ENCODE results near the gene ADAMTSL4.

The ADAMTSL4 gene

DNA sequence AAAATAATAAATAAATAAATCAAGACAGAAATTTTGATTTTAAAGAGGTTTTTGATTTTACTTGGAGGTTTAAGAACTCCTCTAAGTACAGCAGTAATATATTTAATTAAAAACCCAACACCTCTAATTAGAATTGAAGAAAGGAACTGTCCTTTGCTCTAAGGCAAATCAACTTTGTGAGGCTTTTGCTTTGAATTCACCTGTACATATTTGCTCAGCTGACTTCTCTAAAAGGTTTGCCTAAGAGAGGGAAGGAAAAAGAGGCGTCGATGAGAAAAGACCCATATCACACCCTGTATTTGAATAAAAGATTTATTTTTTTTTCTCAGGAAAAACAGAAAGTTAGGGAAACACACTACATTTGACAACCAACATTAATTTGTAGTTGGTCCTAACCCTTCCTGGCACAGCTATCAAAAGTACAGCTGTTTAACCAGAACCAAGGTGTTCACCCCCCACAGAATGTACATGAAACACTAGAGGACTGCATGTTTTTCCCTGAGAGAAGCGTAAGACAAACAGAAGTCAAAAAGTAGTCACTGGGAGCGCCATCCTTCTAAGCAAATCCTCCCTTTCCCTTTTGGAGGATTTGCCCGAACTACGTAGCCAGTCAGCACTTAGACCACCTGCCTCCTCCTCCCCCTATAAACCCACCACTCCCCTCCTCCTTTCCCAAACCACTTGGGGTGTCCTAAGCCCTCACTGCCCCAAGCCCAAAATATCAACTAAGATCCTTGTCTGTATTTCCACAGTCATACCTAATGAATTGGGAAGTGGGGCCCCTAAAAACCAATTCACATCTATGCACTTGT lies 25.3 kb downstream of the ADAMTSL4 start:
- no peak for DNase-seq
- Mint-ChIP-seq H3K36me3 (ENCODE audit: low read depth) (peaks cover 72% of the 10 kb centered on the region), H3K27me3 (ENCODE audit: low read depth, poor library complexity) (peaks cover 2% of the 10 kb centered on the region), H3K9me3 (no peaks in the 10 kb centered on the region), H3K4me1 (peaks cover 50% of the 10 kb centered on the region), H3K27ac (peak overlapping the region; percentile 74), H3K4me3 (peak overlapping the region; percentile 100)
- TF ChIP-seq CTCF (IDR thresholded peaks at IDR 0.05): no peak

- H3K27ac Mint-ChIP-seq: peak overlapping the region; percentile 74
- peak overlapping the region; percentile 100 for H3K4me3 Mint-ChIP-seq
- H3K9me3 Mint-ChIP-seq: no peaks in the 10 kb centered on the region
These were observed 25.9 kb downstream of the ADAMTSL4 start for GRCh38 chr1:150575072-150575489.

GRCh38 chr1:150575518-150576366 lies 26.5 kb downstream of the ADAMTSL4 start:
- DNase-seq: no peak
- Mint-ChIP-seq H3K9me3 (no peaks in the 10 kb centered on the region), H3K27me3 (ENCODE audit: low read depth, poor library complexity) (no peaks in the 10 kb centered on the region), H3K4me1 (peaks cover 51% of the 10 kb centered on the region), H3K36me3 (ENCODE audit: low read depth) (peaks cover 70% of the 10 kb centered on the region), H3K4me3 (peak overlapping the region; percentile 100), H3K27ac (peak overlapping the region; percentile 76)
- no peak for TF ChIP-seq CTCF (IDR thresholded peaks at IDR 0.05)

More at GRCh38 chr1:150575072-150575489, 25.9 kb downstream of the ADAMTSL4 start:
- DNase-seq: no peak
- peaks cover 48% of the 10 kb centered on the region for H3K4me1 Mint-ChIP-seq
- no peaks in the 10 kb centered on the region for H3K27me3 Mint-ChIP-seq (ENCODE audit: low read depth, poor library complexity)
- peaks cover 72% of the 10 kb centered on the region for H3K36me3 Mint-ChIP-seq (ENCODE audit: low read depth)
- TF ChIP-seq CTCF (IDR thresholded peaks at IDR 0.05): no peak

DNA sequence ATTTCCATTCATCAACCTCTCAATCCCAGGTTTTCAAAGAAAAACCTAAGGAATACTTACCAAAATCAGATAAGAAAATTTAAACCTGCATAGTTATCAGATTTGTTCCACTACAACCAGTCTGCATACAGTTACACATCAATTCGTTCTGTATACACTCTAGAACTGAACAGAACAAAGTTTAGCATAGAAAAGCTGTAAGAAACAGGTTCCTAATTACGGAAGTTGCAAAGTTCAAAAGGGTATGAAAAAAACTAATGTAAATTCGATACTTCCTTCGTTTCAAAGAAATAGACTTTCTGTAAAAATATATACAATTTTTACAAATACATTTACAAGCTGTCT lies 27.1 kb downstream of the ADAMTSL4 start:
- no peak for DNase-seq
- no peak for TF ChIP-seq CTCF (IDR thresholded peaks at IDR 0.05)
- no peaks in the 10 kb centered on the region for H3K9me3 Mint-ChIP-seq
- peak overlapping the region; percentile 100 for H3K4me3 Mint-ChIP-seq
- peak overlapping the region; percentile 48 for H3K27ac Mint-ChIP-seq
- peaks cover 53% of the 10 kb centered on the region for H3K4me1 Mint-ChIP-seq
- no peaks in the 10 kb centered on the region for H3K27me3 Mint-ChIP-seq (ENCODE audit: low read depth, poor library complexity)
- peaks cover 64% of the 10 kb centered on the region for H3K36me3 Mint-ChIP-seq (ENCODE audit: low read depth)

- no peak for DNase-seq
- H3K9me3 Mint-ChIP-seq: no peaks in the 10 kb centered on the region
- H3K4me3 Mint-ChIP-seq: peak overlapping the region; percentile 100
- H3K4me1 Mint-ChIP-seq: peaks cover 53% of the 10 kb centered on the region
- H3K36me3 Mint-ChIP-seq (ENCODE audit: low read depth): peaks cover 63% of the 10 kb centered on the region
- peak overlapping the region; percentile 100 for H3K27ac Mint-ChIP-seq
- no peak for TF ChIP-seq CTCF (IDR thresholded peaks at IDR 0.05)
- H3K27me3 Mint-ChIP-seq (ENCODE audit: low read depth, poor library complexity): no peaks in the 10 kb centered on the region
These were observed 27.8 kb downstream of the ADAMTSL4 start for GRCh38 chr1:150576794-150577556.
